T-helper 2 cell treated with Interferon-gamma antibody and Interleukin-4, amounts not matched to agents 5 μg/mL and 100 μg/mL, for 36 hours (primary cell): ENCODE measurements around the gene POLR1H.

Source experiments
- DNase-seq: peaks from one replicate; pipeline ENCODE4 v3.0.0; 2021; ENCODE audit warnings: low spot score
- H3K27ac Mint-ChIP-seq: one replicate; pipeline ENCODE4 v1.8.0; 2021; ENCODE audit warnings: mild to moderate bottlenecking, mixed read lengths
- H3K27me3 Mint-ChIP-seq: one replicate; pipeline ENCODE4 v1.8.0; 2021; ENCODE audit warnings: low read depth, mixed read lengths
- H3K36me3 Mint-ChIP-seq: one replicate; pipeline ENCODE4 v1.8.0; 2021; ENCODE audit warnings: low read depth, mixed read lengths
- H3K4me1 Mint-ChIP-seq: one replicate; pipeline ENCODE4 v1.8.0; 2021; ENCODE audit warnings: low read depth, mixed read lengths
- H3K4me3 Mint-ChIP-seq: one replicate; pipeline ENCODE4 v1.8.0; 2022; ENCODE audit warnings: mild to moderate bottlenecking, moderate library complexity, mixed read lengths
- H3K9me3 Mint-ChIP-seq: one replicate; pipeline ENCODE4 v1.8.0; 2021; ENCODE audit warnings: mixed read lengths

Gene POLR1H

GRCh38 chr6:30112402-30112994 lies 51.4 kb downstream of the POLR1H start:
- no peaks in the 10 kb centered on the region for H3K36me3 Mint-ChIP-seq
- peaks cover 7% of the 10 kb centered on the region for H3K4me1 Mint-ChIP-seq
- H3K9me3 Mint-ChIP-seq = no peaks in the 10 kb centered on the region
- no peak overlapping the region for H3K4me3 Mint-ChIP-seq
- no peak for DNase-seq
- no peak overlapping the region for H3K27ac Mint-ChIP-seq
- H3K27me3 Mint-ChIP-seq = peaks cover 65% of the 10 kb centered on the region

- H3K27me3 Mint-ChIP-seq = peaks cover 59% of the 10 kb centered on the region
- H3K27ac Mint-ChIP-seq = no peak within 1 kb of the TSS
- H3K36me3 Mint-ChIP-seq = no peaks in the 10 kb centered on the region
- H3K9me3 Mint-ChIP-seq = no peaks in the 10 kb centered on the region
- peaks cover 4% of the 10 kb centered on the region for H3K4me1 Mint-ChIP-seq
- no peak within 1 kb of the TSS for H3K4me3 Mint-ChIP-seq
- no peak for DNase-seq
These were observed 52.1 kb downstream of the POLR1H start, which contains the start of gene TRIM31 for GRCh38 chr6:30113003-30113759. Gene TRIM31 (minus strand): TSS chr6:30113090. CDS start chr6:30112805, 285 bp downstream.

GRCh38 chr6:30113841-30114240 lies 52.8 kb downstream of the POLR1H start:
- Mint-ChIP-seq H3K4me3 (no peak overlapping the region), H3K27me3 (peaks cover 56% of the 10 kb centered on the region), H3K27ac (no peak overlapping the region), H3K4me1 (peaks cover 4% of the 10 kb centered on the region), H3K36me3 (no peaks in the 10 kb centered on the region), H3K9me3 (no peaks in the 10 kb centered on the region)
- no peak for DNase-seq
